Panc1 (cell line): ENCODE data around the gene MFSD12. TPM values are rescaled to one million over a fixed set of nuclear protein-coding genes. Genes with fewer than 3 reads are reported as not detected.

Experiments
- ATAC-seq: fragments of 200-7000 bp; cut with Tn5 transposase; 2 replicates; pipeline ENCODE4 v1.9.1; 2020; ENCODE audit warnings: mild to moderate bottlenecking, moderate library complexity
- BruUV-seq: library from RNA; stranded (reverse); fragments of 400-500 nt; replicated peaks from 2 replicates; lab custom pipeline; 2021; lab: Mats Ljungman, UMichigan
- CTCF ChIA-PET: fragments of 300-600 bp; sonication (Branson Sonifier 250); formaldehyde crosslinking; loops from one replicate; lab custom pipeline; 2022; ENCODE audit warnings: antibody characterized with exemption; lab: Charles Lee
- POLR2A ChIA-PET: fragments of 300-600 bp; sonication (Branson Sonifier 250); formaldehyde crosslinking; loops from one replicate; lab custom pipeline; 2022; ENCODE audit warnings: antibody characterized with exemption; lab: Charles Lee
- DNase-seq: peaks from one replicate; pipeline ENCODE4 v3.0.0-alpha.2; 2010; ENCODE audit warnings: low read depth, low spot score
- H3K27ac ChIP-seq: 2 replicates; pipeline ENCODE4 v1.5.1; 2011; ENCODE audit warnings: mild to moderate bottlenecking, low read length, inconsistent platforms
- H3K27me3 ChIP-seq: fragments of 200-500 bp; sonication (Bioruptor generic); 2 replicates; pipeline ENCODE4 v1.6.0; 2014; ENCODE audit warnings: low read length, inconsistent platforms; ENCODE audit not compliant: control insufficient read depth, insufficient read depth
- H3K36me3 ChIP-seq: fragments of 200-500 bp; sonication (Bioruptor generic); 2 replicates; pipeline ENCODE4 v1.5.1; 2014; ENCODE audit warnings: inconsistent platforms, mild to moderate bottlenecking, low read length, moderate library complexity; ENCODE audit not compliant: control insufficient read depth, insufficient read depth
- H3K4me1 ChIP-seq: 2 replicates; pipeline ENCODE4 v1.5.1; 2011; ENCODE audit warnings: inconsistent platforms, mild to moderate bottlenecking, low read length, moderate library complexity; ENCODE audit not compliant: control insufficient read depth, insufficient read depth
- H3K4me3 ChIP-seq, 2 experiments: 2 replicates each; pipeline ENCODE4 v1.5.1; 2011 to 2012; ENCODE audit warnings: low read depth in 2 of 2, low read length in 2 of 2, mild to moderate bottlenecking in 2 of 2, inconsistent platforms in 1 of 2, moderate library complexity in 1 of 2
- H3K9me3 ChIP-seq: fragments of 200-500 bp; sonication (Bioruptor generic); 2 replicates; pipeline ENCODE4 v1.5.1; 2014; ENCODE audit warnings: low read depth, mild to moderate bottlenecking, inconsistent platforms, low read length, moderate library complexity; ENCODE audit not compliant: control insufficient read depth, insufficient read depth
- POLR2AphosphoS5 ChIP-seq: IDR thresholded peaks from 2 replicates; pipeline ENCODE4 v1.6.1; 2012; ENCODE audit warnings: mild to moderate bottlenecking, low read depth, low read length, moderate library complexity
- SIN3A ChIP-seq: IDR thresholded peaks from 2 replicates; pipeline ENCODE4 v1.6.1; 2012; ENCODE audit warnings: low read depth, mild to moderate bottlenecking, low read length, moderate library complexity, borderline replicate concordance; ENCODE audit not compliant: insufficient read depth
- TCF7L2 ChIP-seq: IDR thresholded peaks from 2 replicates; pipeline ENCODE4 v1.6.1; 2011; ENCODE audit warnings: mild to moderate bottlenecking, low read depth, low read length, inconsistent platforms
- in situ Hi-C: cut with HindIII; loops from 2 replicates; pipeline ENCODE4 v1.10.0; 2016; ENCODE audit warnings: low sequenced_read_pairs, low pct_unique_long_range_greater_than_20kb
- intact Hi-C: fragments of 100-400 bp; cut with micrococcal nuclease; formaldehyde crosslinking; loops from one replicate; pipeline ENCODE4 v1.10.0; 2022; ENCODE audit not compliant: unreplicated experiment
- total RNA-seq: library from RNA; stranded (reverse); gene quantifications from one replicate; pipeline ENCODE4 v1.2.1, GENCODE V29; 2021; ENCODE audit not compliant: unreplicated experiment
- TF ChIP-seq, protein P1 (sequence below): fragments of 450-650 bp; IDR thresholded peaks from 2 replicates; pipeline ENCODE4 v1.5.1; 2017; ENCODE audit warnings: mild to moderate bottlenecking
- TF ChIP-seq, protein P2 (sequence below), 2 experiments: IDR thresholded peaks; 2 replicates each; pipeline ENCODE4 v1.6.1; 2011 to 2012; ENCODE audit warnings: low read depth in 2 of 2, control low read depth in 1 of 2, low read length in 1 of 2, mild to moderate bottlenecking in 1 of 2, moderate library complexity in 1 of 2; ENCODE audit not compliant: insufficient read depth in 1 of 2

The MFSD12 gene
- total RNA-seq, 1 experiment from 2014 or later: 98.8 TPM

DNA sequence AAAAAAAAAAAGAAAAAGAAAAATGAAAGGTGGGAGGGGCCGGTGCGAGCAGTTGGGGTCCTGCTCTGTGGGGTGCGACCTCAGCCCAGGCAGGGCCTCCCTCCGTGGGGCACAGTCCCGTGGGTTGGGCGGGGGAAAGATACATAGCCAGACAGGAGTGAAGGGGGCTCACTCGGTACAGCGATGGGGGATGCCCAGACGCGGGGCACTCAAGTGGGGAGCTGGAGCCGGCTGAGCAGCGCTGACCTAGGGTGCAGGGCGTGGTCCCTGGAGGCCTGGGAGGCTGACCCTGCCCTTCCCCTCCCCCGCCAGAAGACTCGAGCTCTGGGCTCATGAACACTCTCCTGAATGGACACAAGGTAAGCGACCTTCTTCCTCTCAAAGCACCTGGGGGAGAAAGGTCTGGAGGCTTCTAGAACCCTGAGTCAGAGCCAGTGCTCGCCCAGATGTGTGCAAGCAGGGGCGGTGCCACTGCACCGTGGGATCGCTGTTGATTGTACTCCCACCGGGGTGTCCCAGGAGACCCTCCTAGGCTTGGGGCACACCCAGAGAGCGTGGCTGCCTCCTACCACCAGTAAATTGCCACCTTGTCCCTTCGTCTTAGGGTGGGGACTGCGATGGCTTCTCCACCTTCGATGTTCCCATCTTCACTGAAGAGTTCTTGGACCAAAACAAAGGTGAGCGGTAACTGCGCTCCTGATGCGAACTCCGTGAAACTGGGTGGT is 18.7 kb upstream of the MFSD12 start:
- Histone ChIP-seq H3K27ac (no peak overlapping the region), H3K9me3 (no peaks in the 10 kb centered on the region), H3K4me3 (no peak overlapping the region), H3K4me1 (no peaks in the 10 kb centered on the region), H3K36me3 (peaks cover 4% of the 10 kb centered on the region; the same call in 1 of the 2 replicates), H3K27me3 (no peaks in the 10 kb centered on the region)
- intact Hi-C loops: no loop called here
- in situ Hi-C loops: no loop called here
- BruUV-seq: no TSS peak
- no peak for ATAC-seq
- TF ChIP-seq, protein P1, sequence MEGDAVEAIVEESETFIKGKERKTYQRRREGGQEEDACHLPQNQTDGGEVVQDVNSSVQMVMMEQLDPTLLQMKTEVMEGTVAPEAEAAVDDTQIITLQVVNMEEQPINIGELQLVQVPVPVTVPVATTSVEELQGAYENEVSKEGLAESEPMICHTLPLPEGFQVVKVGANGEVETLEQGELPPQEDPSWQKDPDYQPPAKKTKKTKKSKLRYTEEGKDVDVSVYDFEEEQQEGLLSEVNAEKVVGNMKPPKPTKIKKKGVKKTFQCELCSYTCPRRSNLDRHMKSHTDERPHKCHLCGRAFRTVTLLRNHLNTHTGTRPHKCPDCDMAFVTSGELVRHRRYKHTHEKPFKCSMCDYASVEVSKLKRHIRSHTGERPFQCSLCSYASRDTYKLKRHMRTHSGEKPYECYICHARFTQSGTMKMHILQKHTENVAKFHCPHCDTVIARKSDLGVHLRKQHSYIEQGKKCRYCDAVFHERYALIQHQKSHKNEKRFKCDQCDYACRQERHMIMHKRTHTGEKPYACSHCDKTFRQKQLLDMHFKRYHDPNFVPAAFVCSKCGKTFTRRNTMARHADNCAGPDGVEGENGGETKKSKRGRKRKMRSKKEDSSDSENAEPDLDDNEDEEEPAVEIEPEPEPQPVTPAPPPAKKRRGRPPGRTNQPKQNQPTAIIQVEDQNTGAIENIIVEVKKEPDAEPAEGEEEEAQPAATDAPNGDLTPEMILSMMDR: no peak
- TF ChIP-seq, protein P2, sequence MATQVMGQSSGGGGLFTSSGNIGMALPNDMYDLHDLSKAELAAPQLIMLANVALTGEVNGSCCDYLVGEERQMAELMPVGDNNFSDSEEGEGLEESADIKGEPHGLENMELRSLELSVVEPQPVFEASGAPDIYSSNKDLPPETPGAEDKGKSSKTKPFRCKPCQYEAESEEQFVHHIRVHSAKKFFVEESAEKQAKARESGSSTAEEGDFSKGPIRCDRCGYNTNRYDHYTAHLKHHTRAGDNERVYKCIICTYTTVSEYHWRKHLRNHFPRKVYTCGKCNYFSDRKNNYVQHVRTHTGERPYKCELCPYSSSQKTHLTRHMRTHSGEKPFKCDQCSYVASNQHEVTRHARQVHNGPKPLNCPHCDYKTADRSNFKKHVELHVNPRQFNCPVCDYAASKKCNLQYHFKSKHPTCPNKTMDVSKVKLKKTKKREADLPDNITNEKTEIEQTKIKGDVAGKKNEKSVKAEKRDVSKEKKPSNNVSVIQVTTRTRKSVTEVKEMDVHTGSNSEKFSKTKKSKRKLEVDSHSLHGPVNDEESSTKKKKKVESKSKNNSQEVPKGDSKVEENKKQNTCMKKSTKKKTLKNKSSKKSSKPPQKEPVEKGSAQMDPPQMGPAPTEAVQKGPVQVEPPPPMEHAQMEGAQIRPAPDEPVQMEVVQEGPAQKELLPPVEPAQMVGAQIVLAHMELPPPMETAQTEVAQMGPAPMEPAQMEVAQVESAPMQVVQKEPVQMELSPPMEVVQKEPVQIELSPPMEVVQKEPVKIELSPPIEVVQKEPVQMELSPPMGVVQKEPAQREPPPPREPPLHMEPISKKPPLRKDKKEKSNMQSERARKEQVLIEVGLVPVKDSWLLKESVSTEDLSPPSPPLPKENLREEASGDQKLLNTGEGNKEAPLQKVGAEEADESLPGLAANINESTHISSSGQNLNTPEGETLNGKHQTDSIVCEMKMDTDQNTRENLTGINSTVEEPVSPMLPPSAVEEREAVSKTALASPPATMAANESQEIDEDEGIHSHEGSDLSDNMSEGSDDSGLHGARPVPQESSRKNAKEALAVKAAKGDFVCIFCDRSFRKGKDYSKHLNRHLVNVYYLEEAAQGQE (IDR thresholded peaks at IDR 0.05; ENCODE audit: insufficient read depth in 1 of 2, low read depth in 2 of 2, low read length in 1 of 2): no peak
- TF ChIP-seq POLR2AphosphoS5 (no peak), SIN3A (no peak), TCF7L2 (no peak)
- DNase-seq: no peak
- ChIA-PET CTCF (interaction anchor here (0.5 to 0.6 kb wide), 2 partner anchors 12 to 1191 kb away, joined by 6 to 7 read pairs; no protein-coding TSS in a partner anchor), POLR2A (interaction anchor here (0.7 kb wide), 1 partner anchor 167 kb away, joined by 7 read pairs; no protein-coding TSS in a partner anchor)

GRCh38 chr19:3575260-3575741 is 17.9 kb upstream of the MFSD12 start:
- TF ChIP-seq TCF7L2: no peak
- TF ChIP-seq, protein P1: peak; percentile 75; the same call in 1 of the 2 replicates
- ChIA-PET CTCF (no interaction called here), POLR2A (interaction anchor here (0.7 kb wide), 1 partner anchor 168 kb away, joined by 7 read pairs; no protein-coding TSS in a partner anchor)
- in situ Hi-C loops: no loop called here
- no peak overlapping the region for H3K4me3 ChIP-seq
- no peaks in the 10 kb centered on the region for H3K27me3 ChIP-seq
- ATAC-seq (no peak), DNase-seq (no peak)
- peaks cover 4% of the 10 kb centered on the region; the same call in 1 of the 2 replicates for H3K36me3 ChIP-seq
- no peak overlapping the region for H3K27ac ChIP-seq
- intact Hi-C loops: no loop called here
- peaks cover 4% of the 10 kb centered on the region; the same call in 1 of the 2 replicates for H3K4me1 ChIP-seq
- BruUV-seq: no TSS peak
- H3K9me3 ChIP-seq: no peaks in the 10 kb centered on the region
